Upper lobe of left lung (tissue), 4 donors: ENCODE results near the gene VPS13D.

Source experiments
- CTCF ChIP-seq, 6 experiments: fragments of 450-650 bp in 4 of 6; fragments of 200-600 bp in 2 of 6; sonication (generic) in 2 of 6; IDR thresholded peaks; one replicate each; pipeline ENCODE4 v1.5.1; 2016 to 2019; ENCODE audit warnings: antibody characterized with exemption in 6 of 6
- POLR2A ChIP-seq, 4 donors: fragments of 450-650 bp; IDR thresholded peaks; one replicate each; pipeline ENCODE4 v1.5.1; 2016 to 2017; ENCODE audit warnings: antibody characterized with exemption in 4 of 4, mild to moderate bottlenecking in 2 of 4

GRCh38 chr1:12554521-12555305 lies 324.9 kb downstream of the VPS13D start:
- TF ChIP-seq CTCF (IDR thresholded peaks at IDR 0.05), result no peak
- no peak for TF ChIP-seq POLR2A (IDR thresholded peaks at IDR 0.05)
